PC-3 (cell line): Measurements from ENCODE around the gene DRGX. TPM values are rescaled to one million over a fixed set of nuclear protein-coding genes. Genes with fewer than 3 reads are reported as not detected.

ENCODE experiments used
- ATAC-seq: fragments of 200-7000 bp; cut with Tn5 transposase; 2 replicates; pipeline ENCODE4 v1.9.1; 2020; ENCODE audit warnings: mild to moderate bottlenecking, moderate library complexity
- BruUV-seq: library from RNA; stranded (reverse); fragments of 400-500 nt; replicated peaks from 2 replicates; lab custom pipeline; 2021; lab: Mats Ljungman, UMichigan
- CTCF ChIA-PET: fragments of 300-600 bp; sonication (Branson Sonifier 250); formaldehyde crosslinking; loops from one replicate; lab custom pipeline; 2022; ENCODE audit warnings: antibody characterized with exemption; lab: Charles Lee
- POLR2A ChIA-PET: fragments of 300-600 bp; sonication (Branson Sonifier 250); formaldehyde crosslinking; loops from one replicate; lab custom pipeline; 2022; ENCODE audit warnings: antibody characterized with exemption; ENCODE audit not compliant: unreplicated experiment; lab: Charles Lee
- DNase-seq: peaks from one replicate; pipeline ENCODE4 v3.0.0-alpha.2; 2015
- H2AFZ ChIP-seq: fragments of 300-600 bp; sonication (generic); 2 replicates; pipeline ENCODE4 v1.6.0; 2016; ENCODE audit warnings: antibody characterized with exemption, low read length
- H3F3A ChIP-seq: fragments of 300-600 bp; sonication (generic); one replicate; pipeline ENCODE4 v1.6.0; 2017; ENCODE audit warnings: antibody characterized with exemption, low read length, control low read depth, mild to moderate bottlenecking; ENCODE audit not compliant: unreplicated experiment
- H3K27ac ChIP-seq: fragments of 300-600 bp; sonication (generic); 2 replicates; pipeline ENCODE4 v1.5.1; 2016; ENCODE audit warnings: mild to moderate bottlenecking, low read length
- H3K27me3 ChIP-seq: fragments of 300-600 bp; sonication (generic); 2 replicates; pipeline ENCODE4 v1.6.1; 2016; ENCODE audit warnings: low read length, mixed read lengths
- H3K36me3 ChIP-seq: fragments of 300-600 bp; sonication (generic); 2 replicates; pipeline ENCODE4 v1.6.1; 2016; ENCODE audit warnings: low read depth, mixed run types, low read length, mixed read lengths
- H3K4me1 ChIP-seq: fragments of 300-600 bp; sonication (generic); 2 replicates; pipeline ENCODE4 v1.5.1; 2016; ENCODE audit warnings: low read length; ENCODE audit not compliant: insufficient read depth
- H3K4me2 ChIP-seq: fragments of 300-600 bp; sonication (generic); 2 replicates; pipeline ENCODE4 v1.6.0; 2016; ENCODE audit warnings: low read length
- H3K4me3 ChIP-seq: fragments of 300-600 bp; sonication (generic); 2 replicates; pipeline ENCODE4 v1.5.1; 2016; ENCODE audit warnings: mild to moderate bottlenecking, low read length, mixed read lengths
- H3K79me2 ChIP-seq: fragments of 300-600 bp; sonication (generic); 2 replicates; pipeline ENCODE4 v1.6.1; 2017; ENCODE audit warnings: low read length, mixed read lengths
- H3K9ac ChIP-seq: fragments of 300-600 bp; sonication (generic); 2 replicates; pipeline ENCODE4 v1.6.0; 2016; ENCODE audit warnings: mild to moderate bottlenecking, low read length
- H3K9me2 ChIP-seq: fragments of 300-600 bp; sonication (generic); replicated peaks from 2 replicates; pipeline ENCODE4 v1.6.1; 2016; ENCODE audit warnings: mixed run types, low read length, mixed read lengths
- H3K9me3 ChIP-seq: fragments of 300-600 bp; sonication (generic); 2 replicates; pipeline ENCODE4 v1.6.1; 2016; ENCODE audit warnings: low read length, mixed read lengths
- H4K20me1 ChIP-seq: fragments of 300-600 bp; sonication (generic); 2 replicates; pipeline ENCODE4 v1.6.1; 2016; ENCODE audit warnings: low read length, mixed read lengths
- EZH2 ChIP-seq: fragments of 300-600 bp; sonication (generic); IDR thresholded peaks from one replicate; pipeline ENCODE4 v1.6.1; 2017; ENCODE audit warnings: antibody characterized with exemption, mild to moderate bottlenecking, low read length; ENCODE audit not compliant: unreplicated experiment
- EZH2phosphoT487 ChIP-seq: fragments of 300-600 bp; sonication (generic); IDR thresholded peaks from 2 replicates; pipeline ENCODE4 v1.6.1; 2018; ENCODE audit warnings: mild to moderate bottlenecking, antibody characterized with exemption, low read length, borderline replicate concordance
- intact Hi-C: fragments of 100-400 bp; cut with micrococcal nuclease; formaldehyde crosslinking; loops from 2 replicates; pipeline ENCODE4 v1.9.0; 2023
- total RNA-seq: library from RNA; depleted of rRNA; stranded (reverse); fragments of >200 nt; gene quantifications from 2 replicates; pipeline ENCODE4 v1.2.3, GENCODE V29; 2014
- TF ChIP-seq, protein P1 (sequence below): fragments of 300-600 bp; sonication (generic); conservative IDR thresholded peaks from 2 replicates; pipeline ENCODE4 v1.5.1; 2017; ENCODE audit warnings: antibody characterized with exemption, low read depth, mild to moderate bottlenecking, low read length

DRGX gene
- total RNA-seq, 1 experiment from 2014 or later: 0.33 TPM

DNA sequence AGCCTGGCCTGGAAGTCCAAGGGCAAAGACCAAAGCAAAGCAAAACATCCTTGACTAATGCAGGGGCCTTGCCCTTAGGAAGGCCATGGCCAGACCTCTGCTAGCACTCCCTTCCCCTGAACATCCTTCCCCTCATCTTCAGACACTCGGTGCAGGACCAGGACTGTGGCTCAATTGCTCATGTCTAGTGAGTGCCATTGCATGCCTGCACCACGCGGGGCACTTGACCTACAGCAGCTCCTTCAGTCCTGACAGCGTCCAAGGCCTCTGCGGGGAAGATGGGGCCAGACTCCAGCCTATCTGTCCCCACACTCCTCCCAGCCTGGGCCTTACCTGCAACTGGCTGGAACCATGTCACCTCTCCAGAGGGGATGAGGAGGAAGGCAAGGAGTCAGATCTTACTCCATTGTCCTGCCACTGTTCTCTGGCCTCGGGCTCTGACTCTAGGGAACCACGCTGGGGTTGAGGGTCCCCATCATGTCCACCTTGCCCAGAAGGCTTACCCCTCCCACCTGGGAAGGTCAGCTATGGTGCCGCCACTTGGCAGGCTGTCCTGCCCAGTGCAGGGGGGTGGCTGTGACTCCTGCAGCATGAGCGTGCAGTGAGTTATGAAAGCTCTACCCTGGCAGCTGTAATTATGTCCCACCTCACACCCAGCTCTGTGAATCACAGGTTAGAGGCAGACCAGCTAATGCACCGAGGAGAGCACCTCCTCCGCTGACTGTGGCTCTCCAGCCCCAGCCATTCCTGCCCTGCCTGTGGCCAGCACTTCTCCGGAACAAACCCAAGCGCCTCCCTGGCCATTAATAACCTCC, 16.1 kb downstream of the DRGX start:
- peaks cover 51% of the 10 kb centered on the region for H3K27me3 ChIP-seq
- no peak overlapping the region for H3K4me2 ChIP-seq
- no peaks in the 10 kb centered on the region for H3K4me1 ChIP-seq
- DNase-seq (peak; percentile 39), ATAC-seq (peak; percentile 45; the same call in 1 of the 2 replicates)
- H3K9me3 ChIP-seq: no peaks in the 10 kb centered on the region
- POLR2A ChIA-PET: no interaction called here
- CTCF ChIA-PET: no interaction called here
- no peaks in the 10 kb centered on the region for H3K36me3 ChIP-seq
- TF ChIP-seq EZH2: no peak
- TF ChIP-seq, protein P1, sequence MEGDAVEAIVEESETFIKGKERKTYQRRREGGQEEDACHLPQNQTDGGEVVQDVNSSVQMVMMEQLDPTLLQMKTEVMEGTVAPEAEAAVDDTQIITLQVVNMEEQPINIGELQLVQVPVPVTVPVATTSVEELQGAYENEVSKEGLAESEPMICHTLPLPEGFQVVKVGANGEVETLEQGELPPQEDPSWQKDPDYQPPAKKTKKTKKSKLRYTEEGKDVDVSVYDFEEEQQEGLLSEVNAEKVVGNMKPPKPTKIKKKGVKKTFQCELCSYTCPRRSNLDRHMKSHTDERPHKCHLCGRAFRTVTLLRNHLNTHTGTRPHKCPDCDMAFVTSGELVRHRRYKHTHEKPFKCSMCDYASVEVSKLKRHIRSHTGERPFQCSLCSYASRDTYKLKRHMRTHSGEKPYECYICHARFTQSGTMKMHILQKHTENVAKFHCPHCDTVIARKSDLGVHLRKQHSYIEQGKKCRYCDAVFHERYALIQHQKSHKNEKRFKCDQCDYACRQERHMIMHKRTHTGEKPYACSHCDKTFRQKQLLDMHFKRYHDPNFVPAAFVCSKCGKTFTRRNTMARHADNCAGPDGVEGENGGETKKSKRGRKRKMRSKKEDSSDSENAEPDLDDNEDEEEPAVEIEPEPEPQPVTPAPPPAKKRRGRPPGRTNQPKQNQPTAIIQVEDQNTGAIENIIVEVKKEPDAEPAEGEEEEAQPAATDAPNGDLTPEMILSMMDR: peak; percentile 49
- no peaks in the 10 kb centered on the region for H4K20me1 ChIP-seq
- no peaks in the 10 kb centered on the region for H3F3A ChIP-seq
- no peak overlapping the region for H2AFZ ChIP-seq
- H3K4me3 ChIP-seq: no peak overlapping the region
- BruUV-seq: no TSS peak
- no peak overlapping the region for H3K9ac ChIP-seq
- no peaks in the 10 kb centered on the region for H3K9me2 ChIP-seq
- H3K27ac ChIP-seq: no peak overlapping the region
- intact Hi-C loops: no loop called here
- H3K79me2 ChIP-seq: no peaks in the 10 kb centered on the region

DNA sequence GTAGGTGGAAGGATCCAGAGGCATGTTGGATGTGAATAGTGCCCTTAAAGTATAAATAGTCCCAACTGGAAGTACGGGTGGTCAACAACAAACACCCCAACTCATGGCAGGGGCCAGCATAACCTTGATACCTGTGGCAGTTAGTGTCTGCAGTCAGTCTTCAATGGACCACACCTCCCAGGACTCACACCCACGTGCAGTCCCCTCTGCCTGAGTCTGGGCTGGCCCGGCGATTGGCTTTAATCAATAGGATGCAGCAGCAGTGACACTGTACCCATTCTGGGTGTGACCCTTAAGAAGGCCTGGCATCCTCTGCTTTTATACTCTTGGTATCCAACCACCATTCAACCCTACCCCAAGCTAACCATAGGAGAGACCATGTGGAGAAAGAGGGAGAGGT, 18.6 kb downstream of the DRGX start:
- Histone ChIP-seq H3K4me3 (no peak overlapping the region), H3K27ac (no peak overlapping the region), H4K20me1 (no peaks in the 10 kb centered on the region), H2AFZ (no peak overlapping the region), H3K36me3 (no peaks in the 10 kb centered on the region), H3K27me3 (peaks cover 41% of the 10 kb centered on the region), H3K9ac (no peak overlapping the region), H3K79me2 (no peaks in the 10 kb centered on the region), H3K9me2 (0 out of 2 replicates have a peak, but pooled peaks cover 4% of the 10 kb centered on the region), H3K4me1 (no peaks in the 10 kb centered on the region), H3K4me2 (no peak overlapping the region), H3K9me3 (no peaks in the 10 kb centered on the region), H3F3A (no peaks in the 10 kb centered on the region)
- DNase-seq (no peak), ATAC-seq (no peak)
- ChIA-PET CTCF (interaction anchor here (0.6 to 0.7 kb wide), 2 partner anchors 24 to 721 kb away, joined by 3 read pairs; no protein-coding TSS in a partner anchor), POLR2A (no interaction called here)
- TF ChIP-seq EZH2: no peak
- no peak for TF ChIP-seq EZH2phosphoT487
- TF ChIP-seq, protein P1: no peak
- BruUV-seq: no TSS peak
- intact Hi-C loops: no loop called here

DNA sequence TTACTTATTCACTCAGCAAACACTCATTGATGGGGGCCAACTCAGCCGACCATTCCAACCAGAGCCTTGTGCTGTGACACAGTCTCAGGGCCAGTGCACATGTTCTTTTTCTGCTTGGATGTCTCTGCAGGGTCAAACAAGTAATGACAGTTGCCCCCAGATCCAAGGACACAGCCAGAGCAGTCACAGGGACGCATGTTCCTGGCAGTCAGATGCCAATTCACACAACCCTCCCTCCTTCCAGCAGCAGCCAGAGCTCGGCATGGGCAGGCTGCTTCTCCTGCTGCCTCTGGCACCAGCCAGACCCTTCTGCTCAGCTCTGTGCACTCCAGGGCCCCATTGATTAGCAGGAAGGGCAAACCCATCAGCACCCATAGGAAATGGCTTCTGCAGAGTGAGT, 20.3 kb downstream of the DRGX start:
- ATAC-seq: no peak

More for the DNA sequence above, 20.3 kb downstream of the DRGX start:
- Histone ChIP-seq H3K9ac (no peak overlapping the region), H3K4me3 (no peak overlapping the region), H3K9me3 (no peaks in the 10 kb centered on the region), H3K79me2 (no peaks in the 10 kb centered on the region), H3K4me2 (no peak overlapping the region), H2AFZ (no peak overlapping the region), H3K27me3 (peaks cover 26% of the 10 kb centered on the region; the same call in 1 of the 2 replicates), H3K36me3 (no peaks in the 10 kb centered on the region), H3K9me2 (0 out of 2 replicates have a peak, but pooled peaks cover 4% of the 10 kb centered on the region), H3K4me1 (no peaks in the 10 kb centered on the region), H3K27ac (no peak overlapping the region), H4K20me1 (no peaks in the 10 kb centered on the region), H3F3A (no peaks in the 10 kb centered on the region)
- POLR2A ChIA-PET: no interaction called here
- intact Hi-C loops: no loop called here
- no peak for TF ChIP-seq EZH2
- TF ChIP-seq, protein P1: no peak
- no peak for TF ChIP-seq EZH2phosphoT487
- CTCF ChIA-PET: no interaction called here
- no TSS peak for BruUV-seq
- no peak for DNase-seq
